GM12801 (cell line): ENCODE data around the gene LGALS3.

Experiments used
- TF ChIP-seq, protein P1 (sequence below): IDR thresholded peaks from one replicate; pipeline ENCODE4 v1.5.1; 2011; ENCODE audit warnings: control low read depth; ENCODE audit not compliant: insufficient read length; ENCODE audit errors: extremely low read depth

LGALS3 gene

DNA sequence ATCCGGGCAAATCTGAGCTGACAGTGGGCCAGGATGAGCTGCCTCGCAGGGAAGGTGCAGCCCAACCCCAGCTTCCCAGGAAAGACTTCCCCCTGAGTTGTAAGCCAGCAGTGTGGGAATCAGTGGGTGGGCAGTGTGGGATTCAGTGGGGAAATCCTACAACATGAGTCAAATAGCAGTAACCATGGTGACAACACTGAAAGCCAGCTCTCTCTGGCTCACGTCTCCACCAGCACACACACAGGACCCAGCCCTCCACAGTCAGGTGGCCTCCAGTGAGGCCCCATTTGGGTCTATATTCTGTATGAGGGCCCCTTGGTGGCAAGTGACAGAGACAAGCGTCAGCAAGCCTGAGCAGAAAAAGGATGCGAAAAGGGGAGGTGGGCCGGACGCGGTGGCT, 6.0 kb upstream of the LGALS3 start:
- TF ChIP-seq, protein P1, sequence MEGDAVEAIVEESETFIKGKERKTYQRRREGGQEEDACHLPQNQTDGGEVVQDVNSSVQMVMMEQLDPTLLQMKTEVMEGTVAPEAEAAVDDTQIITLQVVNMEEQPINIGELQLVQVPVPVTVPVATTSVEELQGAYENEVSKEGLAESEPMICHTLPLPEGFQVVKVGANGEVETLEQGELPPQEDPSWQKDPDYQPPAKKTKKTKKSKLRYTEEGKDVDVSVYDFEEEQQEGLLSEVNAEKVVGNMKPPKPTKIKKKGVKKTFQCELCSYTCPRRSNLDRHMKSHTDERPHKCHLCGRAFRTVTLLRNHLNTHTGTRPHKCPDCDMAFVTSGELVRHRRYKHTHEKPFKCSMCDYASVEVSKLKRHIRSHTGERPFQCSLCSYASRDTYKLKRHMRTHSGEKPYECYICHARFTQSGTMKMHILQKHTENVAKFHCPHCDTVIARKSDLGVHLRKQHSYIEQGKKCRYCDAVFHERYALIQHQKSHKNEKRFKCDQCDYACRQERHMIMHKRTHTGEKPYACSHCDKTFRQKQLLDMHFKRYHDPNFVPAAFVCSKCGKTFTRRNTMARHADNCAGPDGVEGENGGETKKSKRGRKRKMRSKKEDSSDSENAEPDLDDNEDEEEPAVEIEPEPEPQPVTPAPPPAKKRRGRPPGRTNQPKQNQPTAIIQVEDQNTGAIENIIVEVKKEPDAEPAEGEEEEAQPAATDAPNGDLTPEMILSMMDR = no peak

DNA sequence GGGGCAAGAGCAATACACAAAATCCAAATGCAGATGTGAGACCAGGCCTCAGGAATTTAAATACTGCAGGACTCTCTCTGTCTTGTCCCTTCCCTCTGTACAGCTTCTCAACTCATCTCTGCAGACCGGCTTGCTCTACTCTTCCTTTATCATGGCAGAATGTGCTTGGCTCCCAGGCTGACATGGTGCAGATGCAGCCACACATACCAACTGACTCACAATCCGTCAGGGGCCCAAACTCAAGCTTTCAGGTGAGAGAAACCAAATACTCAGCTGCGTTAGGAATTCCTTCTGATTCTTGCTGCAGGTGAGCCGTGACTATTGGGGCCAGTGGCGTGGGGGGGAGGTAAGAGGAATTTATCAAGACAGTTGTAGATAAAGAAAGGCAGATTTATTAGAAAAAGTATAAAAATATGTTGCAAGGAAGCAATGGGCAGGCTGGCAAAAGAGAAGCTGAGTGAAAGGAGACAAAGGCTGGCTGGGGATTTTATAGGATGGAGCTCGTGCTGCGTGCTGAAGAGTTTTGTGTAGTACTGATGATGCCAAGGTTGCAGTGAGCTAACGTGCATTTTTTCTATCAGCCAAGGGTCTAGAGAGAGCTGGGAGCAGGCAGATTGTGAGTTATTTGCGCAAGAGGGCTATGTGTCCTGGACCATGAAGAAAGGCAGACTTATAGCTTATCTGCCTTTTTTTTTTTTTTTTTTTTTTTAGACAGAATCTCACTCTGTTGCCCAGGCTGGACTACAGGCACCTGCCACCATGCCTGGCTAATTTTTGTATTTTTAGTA, 5.0 kb upstream of the LGALS3 start:
- TF ChIP-seq, protein P1 = no peak

DNA sequence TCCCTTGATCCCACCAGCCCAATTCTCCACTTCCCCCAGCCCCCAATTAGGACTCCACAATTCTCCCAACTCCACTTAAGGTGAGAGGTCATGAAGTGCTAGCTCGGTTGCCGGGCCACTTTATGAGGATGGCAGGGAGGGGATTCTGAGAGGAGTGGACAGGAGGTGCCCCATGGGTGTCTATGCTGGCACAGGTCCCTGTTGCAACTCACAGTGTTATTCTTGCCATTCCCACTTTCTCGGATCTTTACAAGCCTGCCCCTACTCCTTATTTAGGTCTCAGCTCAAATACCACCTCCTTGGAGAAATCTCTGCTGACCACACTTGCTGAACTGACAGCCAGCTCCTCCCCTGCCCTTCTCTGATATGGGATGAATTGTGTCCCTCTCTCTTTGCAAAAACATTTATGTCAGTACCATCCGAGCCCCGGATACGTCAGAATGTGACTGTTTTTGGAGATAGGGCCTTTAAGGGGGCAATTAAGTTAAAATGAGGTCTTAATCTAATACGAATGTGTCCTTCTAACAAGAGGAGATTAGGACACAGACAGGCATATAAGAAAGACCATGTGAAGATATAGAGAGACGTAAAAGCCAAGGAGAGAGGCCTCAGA, 4.2 kb upstream of the LGALS3 start:
- TF ChIP-seq, protein P1 = no peak

DNA sequence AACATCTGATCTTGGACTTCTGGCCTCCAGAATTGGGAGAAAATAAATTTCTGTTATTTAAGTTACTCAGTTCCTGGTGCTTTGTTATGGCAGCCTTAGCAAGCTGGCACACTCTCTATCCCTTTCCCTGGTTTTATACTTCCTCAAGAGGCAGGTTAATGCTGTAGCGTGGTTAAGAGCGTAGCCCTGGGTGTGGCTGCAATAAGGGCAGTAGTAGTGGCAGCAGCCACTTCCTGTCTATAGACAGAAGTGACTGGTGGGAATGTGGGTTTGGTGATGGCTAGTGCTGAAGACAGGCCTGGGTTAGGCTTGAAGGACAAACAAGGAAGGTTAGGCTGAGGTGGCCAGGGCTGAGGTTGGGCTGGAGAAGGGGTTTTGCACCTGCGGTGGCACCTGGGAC, 3.6 kb upstream of the LGALS3 start:
- TF ChIP-seq, protein P1 = no peak

DNA sequence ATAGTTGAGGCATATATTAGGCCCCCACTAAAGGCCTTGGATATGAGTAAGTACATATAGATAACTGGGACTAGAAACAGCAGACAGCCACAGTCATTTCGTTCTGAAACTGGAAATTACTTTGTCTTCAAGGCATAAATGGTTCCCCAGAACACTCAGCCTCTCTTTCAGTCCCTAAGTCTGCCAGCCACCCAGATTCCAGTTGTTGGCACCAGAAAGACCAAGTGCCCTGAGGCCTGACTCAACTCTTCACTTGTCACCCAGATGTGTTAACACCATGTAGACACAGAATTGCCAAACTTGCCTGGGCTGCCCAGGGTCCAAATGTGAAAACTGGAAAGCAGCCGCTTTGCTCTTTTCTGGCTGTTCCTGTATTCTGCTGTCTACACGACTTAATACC, 3.0 kb upstream of the LGALS3 start:
- TF ChIP-seq, protein P1 = no peak

DNA sequence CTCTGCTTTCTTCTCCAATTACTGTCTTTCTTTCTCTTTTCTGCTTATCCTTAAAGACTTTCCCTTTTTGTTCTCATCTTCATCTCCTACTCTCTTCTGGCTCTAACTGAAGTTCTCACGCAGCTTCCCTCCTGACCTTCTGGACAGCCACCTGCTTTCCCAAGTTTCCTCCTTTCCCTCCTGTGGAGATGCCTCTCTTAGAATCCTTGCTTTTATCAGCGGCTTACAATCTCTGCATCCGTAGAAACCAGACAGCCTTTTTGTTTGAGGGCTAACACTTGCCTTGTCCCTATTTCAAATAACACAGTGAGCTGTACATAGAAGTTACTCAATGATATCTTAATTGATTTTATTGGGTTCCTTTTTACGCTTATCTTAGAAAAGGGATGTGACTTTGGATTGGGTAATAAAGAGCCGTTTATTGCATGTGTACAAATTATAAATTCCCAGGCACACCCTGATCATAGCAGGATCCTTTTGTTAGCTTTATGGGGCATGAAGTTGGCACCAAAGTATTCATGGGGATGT, 2.1 kb upstream of the LGALS3 start:
- TF ChIP-seq, protein P1 = no peak

- TF ChIP-seq, protein P1 = no peak
These were observed 1.5 kb upstream of the LGALS3 start for GRCh38 chr14:55127460-55127951.
